Heart right ventricle (tissue), 16 donors: ENCODE data around the gene CYP26A1. TPM values are rescaled to one million over a fixed set of nuclear protein-coding genes. Genes with fewer than 3 reads are reported as not detected.
A peak's percentile ranks its signal among the peaks of the same experiment; 100 is the strongest.

Experiments used
- ATAC-seq, 8 donors: fragments of 200-7000 bp; cut with Tn5 transposase; one replicate each; pipeline ENCODE4 v1.9.1; 2020; ENCODE audit warnings: mild to moderate bottlenecking in 8 of 8, moderate library complexity in 8 of 8, moderate number of reproducible peaks in 1 of 8
- DNase-seq, 2 donors: peaks; one replicate each; pipeline ENCODE4 v3.0.0-alpha.2; 2020
- H3K27ac ChIP-seq, 10 donors: fragments of 200-600 bp; sonication (generic) in 2 of 10; one replicate each; pipeline versions ENCODE4 v1.5.0 to v1.8.0; 2020 to 2022; ENCODE audit warnings: mild to moderate bottlenecking in 3 of 10
- H3K27me3 ChIP-seq, 7 donors: fragments of 200-600 bp; one replicate each; pipeline ENCODE4 v1.8.0; 2021 to 2022; ENCODE audit warnings: mild to moderate bottlenecking in 2 of 7
- H3K36me3 ChIP-seq, 9 donors: fragments of 200-600 bp; sonication (generic) in 1 of 9; one replicate each; pipeline versions ENCODE4 v1.5.0 to v1.8.0; 2020 to 2022; ENCODE audit warnings: mild to moderate bottlenecking in 2 of 9
- H3K4me1 ChIP-seq, 9 donors: fragments of 200-600 bp; sonication (generic) in 1 of 9; one replicate each; pipeline versions ENCODE4 v1.5.0 to v1.8.0; 2020 to 2022; ENCODE audit warnings: mild to moderate bottlenecking in 4 of 9
- H3K4me3 ChIP-seq, 10 donors: fragments of 200-600 bp; sonication (generic) in 2 of 10; one replicate each; pipeline versions ENCODE4 v1.5.0 to v1.8.0; 2020 to 2022; ENCODE audit warnings: mild to moderate bottlenecking in 7 of 10, moderate library complexity in 2 of 10
- H3K9me3 ChIP-seq, 11 donors: fragments of 200-600 bp in 10 of 11; sonication (generic) in 2 of 11; one replicate each; pipeline versions ENCODE4 v1.5.0 to v1.8.0; 2013 to 2022; ENCODE audit warnings: mild to moderate bottlenecking in 2 of 11, control low read depth in 1 of 11, moderate library complexity in 1 of 11
- WGBS, 2 donors: extraction: QIAGEN DNeasy Blood & Tissue Kit; methylation state at CpG; one replicate each; pipeline ENCODE4 v1.1.7; 2013; ENCODE audit warnings: inconsistent platforms in 1 of 2; 5-methylcytosine and 5-hydroxymethylcytosine counted together
- intact Hi-C, 10 donors: fragments of 100-400 bp; cut with DNase I; formaldehyde crosslinking; loops; one replicate each; pipeline versions ENCODE4 v1.11.1 to v1.14.2; 2022
- polyA plus RNA-seq, 2 donors: library from polyadenylated mRNA; stranded (reverse); fragments of 200-250 nt; gene quantifications; one replicate each; pipeline ENCODE4 v1.2.3, GENCODE V29; 2013
- total RNA-seq, 10 donors: library from RNA; stranded (reverse); fragmentation: NEBNext Ultra II Directional in 3 of 10; extraction: Animal tissue kit (Norgen Biotek cat#: 25700) in 3 of 10; gene quantifications; one replicate each; pipeline versions ENCODE4 v1.2.1 to v1.2.4, GENCODE V29; 2021 to 2023
- TF ChIP-seq, protein P1 (sequence below), 9 donors: fragments of 200-600 bp; sonication (generic) in 2 of 9; IDR thresholded peaks; one replicate each; pipeline versions ENCODE4 v1.5.0 to v1.8.0; 2021 to 2022; ENCODE audit warnings: antibody characterized with exemption in 9 of 9, mild to moderate bottlenecking in 5 of 9, moderate library complexity in 1 of 9
- donor health status: Arrhythmogenic right ventricular cardiomyopathy.
- donor health status: ischemic (EF 13 %, LVEDD 7.1; RV severe dilation, severe dysfunction).
- donor health status: healthy with polysubstance abuse.
- donor health status: DM: no; HTN: yes; CAD: no.
- donor health status: DM: no; HTN: no; CAD: no.
- donor health status: ischemic (EF 25% LVEDD 6.9; RV normal size, moderate dysfunction).
- donor health status: ischemic (EF 25% LVEDD 5.7; RV mildly dilated, moderate dysfunction).
- donor health status: healthy.
- donor health status: DM: yes; HTN: yes; CAD: no.
- donor health status: Ischemic cardiomyopathy.
- donor health status: ischemic (EF 35%, LVEDD 5.7; RV mildly dilated, moderate dysfunction).
- donor health status: nonischemic (EF 11% LVEDD 7.7; RV severe dilation, severe dysfunction).
- donor health status: DM: yes; HTN: yes; CAD: no.
- donor health status: PGD.
- donor health status: ischemic (EF 29% LVEDD 5.4; RV normal size, mild dysfunction).
- donor health status: nonischemic (EF 23%, LVEDD 6.1; RV moderate dilation, normal function).

The CYP26A1 gene
- total and polyA plus RNA-seq, 12 donors: not detected

DNA sequence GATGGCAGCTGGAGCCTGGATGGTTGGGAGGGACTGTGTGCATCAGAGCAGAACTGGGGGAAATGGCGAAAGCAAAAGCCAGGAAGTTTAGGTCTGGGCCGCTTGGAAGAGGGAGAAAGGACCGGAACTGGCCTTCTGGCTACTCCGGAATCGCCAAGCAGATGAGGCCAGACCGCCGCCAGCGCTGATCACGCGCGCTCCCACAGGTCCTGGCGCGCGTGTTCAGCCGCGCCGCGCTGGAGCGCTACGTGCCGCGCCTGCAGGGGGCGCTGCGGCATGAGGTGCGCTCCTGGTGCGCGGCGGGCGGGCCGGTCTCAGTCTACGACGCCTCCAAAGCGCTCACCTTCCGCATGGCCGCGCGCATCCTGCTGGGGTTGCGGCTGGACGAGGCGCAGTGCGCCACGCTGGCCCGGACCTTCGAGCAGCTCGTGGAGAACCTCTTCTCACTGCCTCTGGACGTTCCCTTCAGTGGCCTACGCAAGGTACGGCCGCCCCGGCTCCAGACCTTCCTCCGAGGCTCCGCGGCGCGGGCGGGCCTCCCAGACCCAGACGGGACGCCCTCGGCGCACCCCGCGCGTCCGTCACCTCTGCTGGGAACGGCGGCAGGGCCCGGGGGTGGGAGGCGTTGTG, 11.1 kb upstream of the CYP26A1 start:
- Histone ChIP-seq H3K36me3 (peaks cover 0 to 19% (median 5%) of the 10 kb centered on the region in 9 donors), H3K27ac (no peak overlapping the region), H3K9me3 (no peaks in the 10 kb centered on the region), H3K27me3 (peaks cover 17 to 98% (median 90%) of the 10 kb centered on the region in 7 donors), H3K4me3 (peak overlapping the region in 9 of 10 donors; percentile 29 to 51 (median 40)), H3K4me1 (peaks cover 9 to 41% (median 30%) of the 10 kb centered on the region in 9 donors)
- ATAC-seq: peak; percentile 43 to 68 (median 54)
- peak in 1 of 2 donors; percentile 13 for DNase-seq
- intact Hi-C loops: no loop called here
- TF ChIP-seq, protein P1, sequence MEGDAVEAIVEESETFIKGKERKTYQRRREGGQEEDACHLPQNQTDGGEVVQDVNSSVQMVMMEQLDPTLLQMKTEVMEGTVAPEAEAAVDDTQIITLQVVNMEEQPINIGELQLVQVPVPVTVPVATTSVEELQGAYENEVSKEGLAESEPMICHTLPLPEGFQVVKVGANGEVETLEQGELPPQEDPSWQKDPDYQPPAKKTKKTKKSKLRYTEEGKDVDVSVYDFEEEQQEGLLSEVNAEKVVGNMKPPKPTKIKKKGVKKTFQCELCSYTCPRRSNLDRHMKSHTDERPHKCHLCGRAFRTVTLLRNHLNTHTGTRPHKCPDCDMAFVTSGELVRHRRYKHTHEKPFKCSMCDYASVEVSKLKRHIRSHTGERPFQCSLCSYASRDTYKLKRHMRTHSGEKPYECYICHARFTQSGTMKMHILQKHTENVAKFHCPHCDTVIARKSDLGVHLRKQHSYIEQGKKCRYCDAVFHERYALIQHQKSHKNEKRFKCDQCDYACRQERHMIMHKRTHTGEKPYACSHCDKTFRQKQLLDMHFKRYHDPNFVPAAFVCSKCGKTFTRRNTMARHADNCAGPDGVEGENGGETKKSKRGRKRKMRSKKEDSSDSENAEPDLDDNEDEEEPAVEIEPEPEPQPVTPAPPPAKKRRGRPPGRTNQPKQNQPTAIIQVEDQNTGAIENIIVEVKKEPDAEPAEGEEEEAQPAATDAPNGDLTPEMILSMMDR (IDR thresholded peaks at IDR 0.05): peak in 8 of 9 donors; percentile 27 to 59 (median 54)
- 1 to 2% methylated on average over 62 to 68 of the region's 68 CpGs for WGBS, 2 donors

DNA sequence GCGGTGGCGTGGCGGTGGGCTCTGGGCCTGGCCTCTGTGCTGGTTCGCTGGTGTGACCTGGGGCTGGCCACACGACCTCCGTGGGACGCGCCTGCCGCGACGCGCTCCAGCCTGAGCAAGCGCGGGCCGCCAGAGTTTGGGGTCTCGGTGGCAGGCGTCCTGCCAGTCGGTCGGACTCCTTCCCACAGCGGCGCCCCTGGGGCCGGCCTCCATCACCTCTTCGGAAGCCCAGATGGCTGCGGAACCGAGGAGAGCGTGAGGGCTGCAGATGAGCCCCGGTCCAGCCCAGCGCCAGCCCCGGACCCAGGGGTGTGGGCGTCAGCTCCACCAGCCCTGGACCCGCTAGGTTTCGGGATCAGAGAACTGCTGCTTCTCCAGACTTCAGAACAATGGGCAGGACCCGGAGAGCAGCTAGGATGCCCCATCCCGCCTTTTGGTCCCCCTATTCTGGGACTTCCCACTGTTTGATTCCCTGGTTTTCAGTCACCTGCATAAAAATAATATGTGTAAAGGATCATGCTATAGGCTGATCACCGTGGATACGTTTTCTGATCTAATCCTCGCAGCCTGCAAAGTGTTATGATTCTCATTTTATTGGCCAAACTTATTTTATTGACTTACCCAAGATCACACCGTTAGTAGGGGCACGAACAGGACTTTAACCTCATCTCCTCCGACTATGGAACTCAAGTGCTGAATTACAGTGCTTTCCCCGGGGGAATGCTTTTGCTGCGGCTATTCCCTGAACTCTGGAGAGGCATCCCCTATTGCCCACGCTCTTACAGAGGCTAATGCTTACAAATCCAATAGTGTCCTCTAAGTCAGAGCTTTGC, 10.3 kb upstream of the CYP26A1 start:
- peaks cover 17 to 99% (median 94%) of the 10 kb centered on the region in 7 donors for H3K27me3 ChIP-seq
- H3K9me3 ChIP-seq: no peaks in the 10 kb centered on the region
- no peak overlapping the region for H3K27ac ChIP-seq
- peaks cover 9 to 46% (median 34%) of the 10 kb centered on the region in 9 donors for H3K4me1 ChIP-seq
- TF ChIP-seq, protein P1 (IDR thresholded peaks at IDR 0.05): no peak
- intact Hi-C loops: no loop called here
- no peak for ATAC-seq
- WGBS, 2 donors: 9 to 16% methylated on average over 42 to 43 of the region's 43 CpGs
- no peak for DNase-seq
- peak overlapping the region in 7 of 10 donors; percentile 29 to 51 (median 44) for H3K4me3 ChIP-seq
- peaks cover 0 to 14% (median 5%) of the 10 kb centered on the region in 9 donors for H3K36me3 ChIP-seq

DNA sequence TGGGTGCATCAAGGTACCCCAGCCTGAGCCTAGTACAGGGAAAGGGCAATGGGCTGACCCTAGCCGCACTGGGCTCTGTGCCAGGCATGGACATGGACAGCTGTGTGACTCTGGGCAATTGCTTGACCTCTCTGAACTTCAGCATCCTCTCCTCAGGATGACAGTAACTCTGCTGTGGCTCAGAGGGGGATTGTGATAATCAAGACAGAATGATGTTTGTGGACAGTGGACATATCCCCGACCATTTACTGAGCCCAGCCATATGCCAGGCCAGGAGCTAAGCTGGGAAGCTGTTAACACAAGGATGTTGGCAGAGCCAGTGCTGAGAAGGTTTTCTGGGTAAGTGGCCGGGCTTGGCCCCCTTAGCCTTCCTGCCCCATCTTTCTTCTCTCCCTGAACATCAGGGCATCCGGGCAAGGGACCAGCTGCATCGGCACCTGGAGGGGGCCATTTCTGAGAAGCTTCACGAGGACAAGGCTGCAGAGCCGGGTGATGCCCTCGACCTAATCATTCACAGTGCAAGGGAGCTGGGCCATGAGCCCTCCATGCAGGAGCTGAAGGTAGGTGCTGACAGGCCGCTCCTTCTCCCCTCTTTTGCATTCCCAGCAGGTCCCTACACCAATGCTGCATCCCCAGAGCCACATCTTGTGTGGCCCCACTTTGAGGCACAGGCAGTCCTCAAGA, 9.6 kb upstream of the CYP26A1 start:
- Histone ChIP-seq H3K9me3 (no peaks in the 10 kb centered on the region), H3K4me3 (no peak overlapping the region), H3K27ac (no peak overlapping the region), H3K4me1 (peaks cover 9 to 54% (median 39%) of the 10 kb centered on the region in 9 donors), H3K36me3 (peaks cover 0 to 7% (median 0%) of the 10 kb centered on the region in 9 donors), H3K27me3 (peaks cover 17 to 100% (median 99%) of the 10 kb centered on the region in 7 donors)
- TF ChIP-seq, protein P1 (IDR thresholded peaks at IDR 0.05): no peak
- no peak for ATAC-seq
- intact Hi-C loops: no loop called here
- 72 to 81% methylated on average over 9 of the region's 9 CpGs for WGBS, 2 donors
- DNase-seq: no peak
